KOPT-K1 (cell line): ENCODE results near the gene NFATC2IP.
"Not testable (repeated sequence)": the region's sequence is repeated elsewhere in the genome, so short reads cannot be mapped to it uniquely, and the experiment has no call there.

Experiments
- H3K27ac ChIP-seq: fragments of 200-600 bp; sonication (generic); 2 replicates; pipeline ENCODE4 v1.5.1; 2016; ENCODE audit warnings: antibody characterized with exemption, mild to moderate bottlenecking, low read depth, low read length; ENCODE audit not compliant: poor library complexity, severe bottlenecking
- H3K36me3 ChIP-seq: fragments of 200-600 bp; sonication (generic); 2 replicates; pipeline ENCODE4 v1.5.1; 2017; ENCODE audit warnings: antibody characterized with exemption, mild to moderate bottlenecking, low read length, moderate library complexity; ENCODE audit not compliant: insufficient read depth
- H3K9me3 ChIP-seq: fragments of 200-600 bp; sonication (generic); 2 replicates; pipeline ENCODE4 v1.5.1; 2017; ENCODE audit warnings: antibody characterized with exemption, low read length, mild to moderate bottlenecking; ENCODE audit not compliant: insufficient read depth, poor library complexity, severe bottlenecking

NFATC2IP gene

GRCh38 chr16:28975158-28975599 is 24.4 kb downstream of the NFATC2IP start:
- Histone ChIP-seq H3K27ac (peak overlapping the region; percentile 82), H3K36me3 (peaks cover 24% of the 10 kb centered on the region; the same call in 1 of the 2 replicates), H3K9me3 (no peaks in the 10 kb centered on the region)

GRCh38 chr16:28977703-28978662 is 27.2 kb downstream of the NFATC2IP start:
- Histone ChIP-seq H3K27ac (no peak overlapping the region), H3K36me3 (peaks cover 47% of the 10 kb centered on the region), H3K9me3 (peaks cover 9% of the 10 kb centered on the region)

- not testable (repeated sequence) for H3K9me3 ChIP-seq, H3K27ac ChIP-seq
- H3K36me3 ChIP-seq: peaks cover 60% of the 10 kb centered on the region
These were observed 29.6 kb downstream of the NFATC2IP start for GRCh38 chr16:28980330-28980729.

- peaks cover 66% of the 10 kb centered on the region for H3K36me3 ChIP-seq
- H3K27ac ChIP-seq: peak overlapping the region; percentile 17
- peaks cover 9% of the 10 kb centered on the region for H3K9me3 ChIP-seq
These were observed 30.2 kb downstream of the NFATC2IP start for GRCh38 chr16:28980929-28981328.

GRCh38 chr16:28981517-28981916 is 30.8 kb downstream of the NFATC2IP start:
- peaks cover 72% of the 10 kb centered on the region for H3K36me3 ChIP-seq
- peak overlapping the region; percentile 17 for H3K27ac ChIP-seq
- peaks cover 9% of the 10 kb centered on the region for H3K9me3 ChIP-seq

GRCh38 chr16:28982418-28982817 is 31.7 kb downstream of the NFATC2IP start:
- Histone ChIP-seq H3K27ac (peak overlapping the region; percentile 100), H3K9me3 (peaks cover 9% of the 10 kb centered on the region), H3K36me3 (peaks cover 77% of the 10 kb centered on the region)

GRCh38 chr16:28982949-28983348 is 32.2 kb downstream of the NFATC2IP start:
- H3K36me3 ChIP-seq: peaks cover 78% of the 10 kb centered on the region
- H3K9me3 ChIP-seq: peaks cover 9% of the 10 kb centered on the region
- peak overlapping the region; percentile 100 for H3K27ac ChIP-seq

- H3K36me3 ChIP-seq: peaks cover 78% of the 10 kb centered on the region
- peaks cover 9% of the 10 kb centered on the region for H3K9me3 ChIP-seq
- H3K27ac ChIP-seq: peak overlapping the region; percentile 100
These were observed 32.9 kb downstream of the NFATC2IP start for GRCh38 chr16:28983644-28984043.

- H3K9me3 ChIP-seq: peaks cover 9% of the 10 kb centered on the region
- H3K36me3 ChIP-seq: peaks cover 78% of the 10 kb centered on the region
- peak overlapping the region; percentile 100 for H3K27ac ChIP-seq
These were observed 33.4 kb downstream of the NFATC2IP start for GRCh38 chr16:28984091-28984490.

- Histone ChIP-seq H3K27ac (peak within 1 kb of the TSS; percentile 100), H3K9me3 (peaks cover 9% of the 10 kb centered on the region), H3K36me3 (peaks cover 78% of the 10 kb centered on the region)
These were observed 33.9 kb downstream of the NFATC2IP start, which contains the start of gene LAT for GRCh38 chr16:28984619-28985135. TSS of gene LAT (plus strand) at chr16:28985052. CDS start at chr16:28985418, 366 bp downstream.

GRCh38 chr16:28985211-28986041 is 34.7 kb downstream of the NFATC2IP start:
- Histone ChIP-seq H3K36me3 (peaks cover 86% of the 10 kb centered on the region), H3K27ac (peak overlapping the region; percentile 100), H3K9me3 (peaks cover 9% of the 10 kb centered on the region)

GRCh38 chr16:28986046-28986445 is 35.3 kb downstream of the NFATC2IP start:
- peaks cover 88% of the 10 kb centered on the region for H3K36me3 ChIP-seq
- H3K27ac ChIP-seq: peak overlapping the region; percentile 100

GRCh38 chr16:28986492-28986891 is 35.8 kb downstream of the NFATC2IP start:
- H3K9me3 ChIP-seq: peaks cover 7% of the 10 kb centered on the region
- peak overlapping the region; percentile 100 for H3K27ac ChIP-seq
- H3K36me3 ChIP-seq: peaks cover 88% of the 10 kb centered on the region

More at GRCh38 chr16:28986046-28986445, 35.3 kb downstream of the NFATC2IP start:
- peaks cover 9% of the 10 kb centered on the region for H3K9me3 ChIP-seq

GRCh38 chr16:28987170-28987853 is 36.6 kb downstream of the NFATC2IP start:
- no peaks in the 10 kb centered on the region for H3K9me3 ChIP-seq
- peaks cover 87% of the 10 kb centered on the region for H3K36me3 ChIP-seq
- H3K27ac ChIP-seq: peak overlapping the region; percentile 100
